CD8-positive, alpha-beta memory T cell (primary cell): ENCODE measurements around the gene UGT8. TPM values are rescaled to one million over a fixed set of nuclear protein-coding genes. Genes with fewer than 3 reads are reported as not detected.
A peak's percentile ranks its signal among the peaks of the same experiment; 100 is the strongest.
"Not testable (repeated sequence)": the region's sequence is repeated elsewhere in the genome, so short reads cannot be mapped to it uniquely, and the experiment has no call there.

Source experiments
- CTCF ChIA-PET: fragments of 350-600 bp; sonication (Branson Sonifier 250); formaldehyde crosslinking; loops from one replicate; lab custom pipeline; 2021; ENCODE audit warnings: antibody characterized with exemption; lab: Charles Lee
- POLR2A ChIA-PET: fragments of 350-600 bp; sonication (Branson Sonifier 250); formaldehyde crosslinking; loops from one replicate; lab custom pipeline; 2021; ENCODE audit warnings: antibody characterized with exemption; lab: Charles Lee
- DNase-seq, 5 donors: peaks; one replicate each; pipeline versions ENCODE4 v3.0.0 to v3.0.0-alpha.2; 2020 to 2022; ENCODE audit warnings: mixed read lengths in 1 of 5
- H3K27ac ChIP-seq: one replicate; pipeline ENCODE4 v1.7.0; 2013; ENCODE audit warnings: low read depth, mild to moderate bottlenecking, low read length, moderate library complexity
- H3K27me3 ChIP-seq: 2 replicates; pipeline ENCODE4 v1.7.0; 2013; ENCODE audit warnings: low read length, mild to moderate bottlenecking; ENCODE audit not compliant: insufficient read depth, poor library complexity, severe bottlenecking
- H3K36me3 ChIP-seq: 2 replicates; pipeline ENCODE4 v1.7.0; 2013; ENCODE audit warnings: mild to moderate bottlenecking, low read length, moderate library complexity; ENCODE audit not compliant: insufficient read depth
- H3K4me1 ChIP-seq: 2 replicates; pipeline ENCODE4 v1.7.0; 2013; ENCODE audit warnings: mild to moderate bottlenecking, low read length, moderate library complexity; ENCODE audit not compliant: insufficient read depth
- H3K4me3 ChIP-seq: 2 replicates; pipeline ENCODE4 v1.7.0; 2013; ENCODE audit warnings: mild to moderate bottlenecking, low read length
- H3K9me3 ChIP-seq: 2 replicates; pipeline ENCODE4 v1.7.0; 2013; ENCODE audit warnings: mild to moderate bottlenecking, low read length
- H3K27ac Mint-ChIP-seq, 8 donors: one replicate each; pipeline ENCODE4 v1.8.0; 2020 to 2021; ENCODE audit warnings: mixed read lengths in 8 of 8, mild to moderate bottlenecking in 6 of 8, inconsistent platforms in 3 of 8, moderate library complexity in 3 of 8
- H3K27me3 Mint-ChIP-seq, 2 donors: one replicate each; pipeline ENCODE4 v1.8.0; 2020 to 2021; ENCODE audit warnings: mixed read lengths in 2 of 2, mild to moderate bottlenecking in 1 of 2, moderate library complexity in 1 of 2
- H3K36me3 Mint-ChIP-seq, 3 donors: one replicate each; pipeline ENCODE4 v1.8.0; 2020 to 2021; ENCODE audit warnings: mixed read lengths in 3 of 3, inconsistent platforms in 1 of 3, mild to moderate bottlenecking in 1 of 3
- H3K4me1 Mint-ChIP-seq, 3 donors: one replicate each; pipeline ENCODE4 v1.8.0; 2020 to 2021; ENCODE audit warnings: mixed read lengths in 3 of 3, inconsistent platforms in 1 of 3, mild to moderate bottlenecking in 1 of 3
- H3K4me3 Mint-ChIP-seq, 7 donors: one replicate each; pipeline ENCODE4 v1.8.0; 2020 to 2021; ENCODE audit warnings: mixed read lengths in 7 of 7, mild to moderate bottlenecking in 6 of 7, moderate library complexity in 4 of 7, inconsistent platforms in 2 of 7
- H3K9me3 Mint-ChIP-seq, 5 donors: one replicate each; pipeline ENCODE4 v1.8.0; 2020 to 2022; ENCODE audit warnings: mixed read lengths in 5 of 5, mild to moderate bottlenecking in 3 of 5, moderate library complexity in 2 of 5, inconsistent platforms in 1 of 5
- polyA plus RNA-seq: library from polyadenylated mRNA; unstranded; fragments of 300-500 nt; fragmentation: Illumina TruSeq; gene quantifications from one replicate; pipeline ENCODE4 v1.2.3, GENCODE V29; 2021
- total RNA-seq, 2 experiments: library from RNA; stranded (reverse); gene quantifications; one replicate each; pipeline ENCODE4 v1.2.3, GENCODE V29; 2021

The UGT8 gene
- total and polyA plus RNA-seq, 3 experiments from 2014 or later = 0.30 to 0.49 (median 0.46) TPM

DNA sequence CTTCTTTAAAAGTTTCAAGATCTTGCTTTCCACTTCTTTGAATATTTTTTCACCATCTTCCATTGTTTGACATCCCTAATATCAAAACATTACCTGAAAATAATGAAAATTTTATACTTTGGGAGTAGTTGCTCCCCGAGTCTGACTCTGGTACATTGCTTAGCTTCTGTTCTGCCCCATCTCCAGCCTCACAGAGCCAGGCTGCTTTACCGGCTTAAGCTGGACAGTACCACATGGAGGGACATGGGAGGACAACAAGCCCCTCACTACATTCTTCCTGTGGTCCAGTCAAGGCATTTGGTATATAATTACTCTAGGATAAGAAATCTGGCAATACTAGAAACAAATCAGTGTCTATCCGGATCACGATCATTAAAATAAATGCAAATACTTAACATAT is 60.2 kb downstream of the UGT8 start:
- no peak overlapping the region for H3K27ac ChIP-seq
- Mint-ChIP-seq H3K27ac (no peak overlapping the region), H3K27me3 (peaks cover 2 to 23% of the 10 kb centered on the region in 2 donors), H3K36me3 (no peaks in the 10 kb centered on the region), H3K9me3 (no peaks in the 10 kb centered on the region), H3K4me1 (no peaks in the 10 kb centered on the region), H3K4me3 (no peak overlapping the region)
- POLR2A ChIA-PET = no interaction called here
- no peak overlapping the region for H3K4me3 ChIP-seq
- H3K36me3 ChIP-seq = no peaks in the 10 kb centered on the region
- H3K4me1 ChIP-seq = no peaks in the 10 kb centered on the region
- CTCF ChIA-PET = interaction anchor here (1.2 kb wide), 1 partner anchor 1264 kb away, joined by 3 read pairs; no protein-coding TSS in a partner anchor
- DNase-seq = no peak
- no peaks in the 10 kb centered on the region for H3K27me3 ChIP-seq
- no peaks in the 10 kb centered on the region for H3K9me3 ChIP-seq

DNA sequence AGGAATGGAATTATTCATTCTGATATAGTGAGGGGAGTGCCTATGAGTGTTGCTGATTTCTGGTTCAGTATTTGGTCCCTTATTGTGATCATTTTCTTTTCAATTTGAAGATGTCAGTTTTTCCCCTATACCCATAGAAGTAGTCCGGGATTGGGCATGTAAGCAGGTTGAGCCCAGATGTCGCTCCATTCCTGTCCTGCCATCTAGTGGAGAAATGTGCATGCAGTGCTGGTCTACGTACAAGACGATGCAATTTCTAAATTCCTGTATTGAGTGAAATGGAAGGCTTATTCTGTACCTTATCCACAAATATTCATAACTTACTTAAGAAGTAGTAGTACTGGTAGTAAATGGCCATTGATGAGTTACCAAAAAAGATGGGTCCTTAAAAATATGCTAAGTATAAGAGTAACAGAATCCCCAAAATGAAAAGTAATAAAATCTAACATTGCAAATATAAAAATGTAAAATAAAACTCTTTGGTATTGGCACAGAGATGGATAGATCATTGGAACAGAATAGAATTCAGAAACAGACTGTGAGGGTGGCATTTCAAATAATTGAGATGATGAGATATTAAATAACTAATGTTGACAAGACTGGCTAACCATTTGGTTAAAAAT is 60.9 kb downstream of the UGT8 start:
- Mint-ChIP-seq H3K27me3 (peaks cover 2 to 23% of the 10 kb centered on the region in 2 donors), H3K4me3 (no peak overlapping the region), H3K27ac (no peak overlapping the region), H3K9me3 (no peaks in the 10 kb centered on the region), H3K36me3 (no peaks in the 10 kb centered on the region), H3K4me1 (no peaks in the 10 kb centered on the region)
- ChIA-PET POLR2A (no interaction called here), CTCF (interaction anchor here (1.2 kb wide), 1 partner anchor 1264 kb away, joined by 3 read pairs; no protein-coding TSS in a partner anchor)
- no peaks in the 10 kb centered on the region for H3K36me3 ChIP-seq
- no peak overlapping the region for H3K4me3 ChIP-seq
- no peaks in the 10 kb centered on the region for H3K27me3 ChIP-seq
- H3K9me3 ChIP-seq = no peaks in the 10 kb centered on the region
- DNase-seq = peak in 3 of 5 donors; percentile 1 to 40 (median 5)
- no peaks in the 10 kb centered on the region for H3K4me1 ChIP-seq
- H3K27ac ChIP-seq = no peak overlapping the region

DNA sequence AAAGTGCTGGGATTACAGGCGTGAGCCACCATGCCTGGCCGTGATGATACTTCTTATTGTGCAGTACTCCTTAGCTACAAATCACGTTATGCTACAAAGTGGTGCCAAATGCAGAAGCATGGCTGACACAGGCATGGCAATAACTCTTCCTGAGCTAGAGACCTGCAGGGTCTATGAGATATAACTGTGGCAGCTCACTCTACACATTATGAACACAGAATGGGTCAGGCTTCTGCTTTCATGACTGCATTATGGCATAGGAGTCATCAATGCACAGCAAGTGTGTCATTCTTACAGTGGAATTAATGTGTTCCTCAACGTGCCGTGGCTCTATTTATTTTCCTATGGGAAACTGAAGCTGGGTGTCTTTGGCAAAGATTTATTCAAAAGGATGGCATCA is 64.5 kb downstream of the UGT8 start:
- Histone ChIP-seq H3K36me3 (no peaks in the 10 kb centered on the region), H3K9me3 (no peaks in the 10 kb centered on the region), H3K4me1 (no peaks in the 10 kb centered on the region), H3K4me3 (no peak overlapping the region), H3K27me3 (no peaks in the 10 kb centered on the region), H3K27ac (no peak overlapping the region)
- ChIA-PET POLR2A (no interaction called here), CTCF (no interaction called here)
- Mint-ChIP-seq H3K4me3 (no peak overlapping the region), H3K36me3 (no peaks in the 10 kb centered on the region), H3K4me1 (no peaks in the 10 kb centered on the region), H3K27ac (no peak overlapping the region), H3K9me3 (no peaks in the 10 kb centered on the region), H3K27me3 (peaks cover 2 to 15% of the 10 kb centered on the region in 2 donors)
- DNase-seq = no peak

DNA sequence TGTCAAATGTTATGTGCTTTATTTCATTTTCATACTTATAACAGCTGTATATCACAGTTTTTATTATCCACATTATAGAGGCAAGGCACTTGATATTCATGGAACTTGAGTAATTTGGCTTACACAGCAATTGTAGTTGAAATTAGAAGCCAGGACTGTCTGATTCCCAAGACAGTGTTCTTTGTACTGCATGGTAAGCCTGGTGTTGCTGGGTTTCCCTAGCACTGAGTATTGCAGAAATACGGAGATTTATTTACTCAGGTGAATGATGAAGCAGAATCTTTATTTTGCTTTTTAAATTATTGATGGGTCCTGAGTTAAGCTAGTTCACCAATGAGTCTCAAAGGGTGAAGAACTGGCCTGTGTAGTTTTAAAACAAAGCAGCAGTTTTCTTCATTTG is 70.0 kb downstream of the UGT8 start:
- no peaks in the 10 kb centered on the region for H3K27me3 ChIP-seq
- Mint-ChIP-seq H3K9me3 (no peaks in the 10 kb centered on the region), H3K27me3 (peaks cover 2 to 4% of the 10 kb centered on the region in 2 donors), H3K27ac (no peak overlapping the region), H3K36me3 (no peaks in the 10 kb centered on the region), H3K4me1 (no peaks in the 10 kb centered on the region), H3K4me3 (no peak overlapping the region)
- no peaks in the 10 kb centered on the region for H3K9me3 ChIP-seq
- no peaks in the 10 kb centered on the region for H3K4me1 ChIP-seq
- CTCF ChIA-PET = no interaction called here
- POLR2A ChIA-PET = no interaction called here
- H3K4me3 ChIP-seq = no peak overlapping the region
- no peaks in the 10 kb centered on the region for H3K36me3 ChIP-seq
- no peak overlapping the region for H3K27ac ChIP-seq
- DNase-seq = no peak

DNA sequence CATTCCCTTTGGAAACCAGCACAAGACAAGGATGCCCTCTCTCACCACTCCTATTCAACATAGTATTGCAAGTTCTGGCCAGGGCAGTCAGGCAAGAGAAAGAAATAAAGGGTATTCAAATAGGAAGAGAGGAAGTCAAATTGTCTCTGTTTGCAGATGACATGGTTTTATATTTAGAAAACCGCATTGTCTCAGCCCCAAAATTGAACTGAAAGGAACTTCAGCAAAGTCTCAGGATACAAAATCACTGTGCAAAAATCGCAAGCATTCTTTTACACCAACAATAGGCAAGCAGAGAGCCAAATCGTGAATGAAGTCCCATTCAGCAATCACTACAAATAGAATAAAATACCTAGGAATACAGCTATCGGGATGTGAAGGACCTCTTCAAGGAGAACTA is 72.1 kb downstream of the UGT8 start:
- H3K4me3 Mint-ChIP-seq, H3K4me3 ChIP-seq, DNase-seq, POLR2A ChIA-PET, H3K27ac ChIP-seq, CTCF ChIA-PET, H3K27me3 ChIP-seq, H3K27me3 Mint-ChIP-seq, H3K9me3 Mint-ChIP-seq, H3K27ac Mint-ChIP-seq, H3K4me1 Mint-ChIP-seq, H3K36me3 ChIP-seq, H3K4me1 ChIP-seq, H3K9me3 ChIP-seq, H3K36me3 Mint-ChIP-seq: not testable (repeated sequence)

DNA sequence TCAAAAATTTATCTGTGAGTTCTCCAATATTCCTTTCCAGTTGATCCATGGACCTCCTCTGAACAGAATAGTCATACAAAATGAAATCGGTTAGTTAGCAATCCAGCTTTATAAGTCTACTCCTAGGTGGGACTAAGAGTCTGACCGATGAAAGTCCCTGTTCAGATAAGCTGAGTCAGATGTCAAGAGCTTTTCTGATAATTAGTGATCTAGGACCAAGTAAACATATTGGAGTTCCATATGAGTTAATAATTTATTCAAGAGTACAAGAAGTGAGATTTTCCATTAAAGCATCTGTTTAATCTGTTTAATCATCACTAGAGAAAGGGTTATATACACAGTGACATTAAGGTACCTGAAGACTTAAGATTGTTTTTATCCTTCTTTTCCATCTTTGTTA is 74.7 kb downstream of the UGT8 start:
- no peaks in the 10 kb centered on the region for H3K9me3 Mint-ChIP-seq
- no peaks in the 10 kb centered on the region for H3K4me1 ChIP-seq
- no peak overlapping the region for H3K4me3 Mint-ChIP-seq
- no peaks in the 10 kb centered on the region for H3K9me3 ChIP-seq
- no peak overlapping the region for H3K27ac ChIP-seq
- H3K4me1 Mint-ChIP-seq = no peaks in the 10 kb centered on the region
- no peaks in the 10 kb centered on the region for H3K27me3 ChIP-seq
- H3K27ac Mint-ChIP-seq = no peak overlapping the region
- H3K36me3 ChIP-seq = no peaks in the 10 kb centered on the region
- no peaks in the 10 kb centered on the region for H3K36me3 Mint-ChIP-seq
- ChIA-PET POLR2A (no interaction called here), CTCF (no interaction called here)
- peaks cover 2 to 4% of the 10 kb centered on the region in 2 donors for H3K27me3 Mint-ChIP-seq
- no peak for DNase-seq
- no peak overlapping the region for H3K4me3 ChIP-seq

DNA sequence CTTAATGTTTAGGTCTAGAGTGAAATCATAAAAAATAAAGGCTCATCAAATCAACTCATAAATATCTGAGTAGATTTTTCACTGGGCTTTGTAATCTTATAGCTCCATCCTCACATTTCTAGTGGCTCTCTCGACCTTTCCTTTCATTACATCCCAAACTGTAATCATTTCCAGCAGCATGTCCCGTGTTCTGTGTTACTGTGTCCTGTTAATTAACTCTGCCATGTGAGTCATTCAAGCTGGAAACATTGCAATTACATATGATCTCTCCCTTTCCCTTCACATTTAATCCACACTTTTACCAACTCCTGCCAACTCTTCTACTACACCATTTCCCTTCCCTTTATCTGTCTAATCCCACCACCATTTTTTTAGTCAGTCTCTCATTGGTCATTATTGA is 75.5 kb downstream of the UGT8 start:
- CTCF ChIA-PET = no interaction called here
- Histone ChIP-seq H3K36me3 (no peaks in the 10 kb centered on the region), H3K4me3 (no peak overlapping the region), H3K4me1 (no peaks in the 10 kb centered on the region), H3K27me3 (no peaks in the 10 kb centered on the region), H3K9me3 (no peaks in the 10 kb centered on the region), H3K27ac (no peak overlapping the region)
- Mint-ChIP-seq H3K4me1 (no peaks in the 10 kb centered on the region), H3K36me3 (no peaks in the 10 kb centered on the region), H3K9me3 (no peaks in the 10 kb centered on the region), H3K4me3 (no peak overlapping the region), H3K27ac (no peak overlapping the region), H3K27me3 (peaks cover 2 to 4% of the 10 kb centered on the region in 2 donors)
- POLR2A ChIA-PET = no interaction called here
- DNase-seq = no peak

DNA sequence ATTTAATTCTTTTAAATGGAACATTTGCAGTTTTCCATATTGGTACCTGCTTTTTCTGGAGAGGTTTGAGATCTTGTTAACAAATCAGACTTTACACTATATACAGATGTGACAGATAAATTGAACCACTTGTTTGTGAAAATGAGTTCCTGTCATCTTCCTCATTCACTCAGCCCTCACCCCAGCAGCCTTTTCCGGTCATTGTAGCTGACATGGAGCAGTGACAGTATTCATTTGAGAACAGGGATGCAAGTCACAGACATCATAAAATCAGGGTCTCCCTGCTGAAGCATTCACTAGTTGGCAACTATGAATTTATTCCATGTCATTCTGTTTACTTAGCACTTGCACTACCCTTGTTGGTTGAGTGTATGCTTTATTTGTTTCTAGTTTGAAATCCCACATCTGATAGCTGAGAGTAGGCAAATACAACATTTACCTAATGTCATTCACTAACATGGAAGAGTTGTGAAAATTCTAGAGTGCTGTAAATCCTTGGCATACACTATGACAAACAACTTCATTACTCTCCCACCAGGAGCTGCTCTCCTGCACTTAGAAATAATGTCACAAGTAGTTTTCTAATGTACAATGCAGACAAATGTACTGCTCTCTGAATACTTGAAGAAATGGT is 78.9 kb downstream of the UGT8 start:
- POLR2A ChIA-PET = no interaction called here
- Mint-ChIP-seq H3K4me3 (no peak overlapping the region), H3K4me1 (no peaks in the 10 kb centered on the region), H3K36me3 (no peaks in the 10 kb centered on the region), H3K27ac (no peak overlapping the region), H3K9me3 (no peaks in the 10 kb centered on the region), H3K27me3 (peaks cover 3 to 4% of the 10 kb centered on the region in 2 donors)
- no peak overlapping the region for H3K4me3 ChIP-seq
- no peaks in the 10 kb centered on the region for H3K4me1 ChIP-seq
- CTCF ChIA-PET = no interaction called here
- no peaks in the 10 kb centered on the region for H3K36me3 ChIP-seq
- H3K27me3 ChIP-seq = no peaks in the 10 kb centered on the region
- H3K9me3 ChIP-seq = no peaks in the 10 kb centered on the region
- no peak overlapping the region for H3K27ac ChIP-seq
- DNase-seq = no peak
